IMR-90 (cell line): ENCODE data around the gene HIPK1.

Experiments used
- MAFK ChIP-seq: IDR thresholded peaks from 2 replicates; pipeline ENCODE4 v1.6.1; 2012; ENCODE audit warnings: low read depth, low read length, improper control_type of control experiment
- MAZ ChIP-seq: IDR thresholded peaks from 2 replicates; pipeline ENCODE4 v1.6.1; 2012; ENCODE audit warnings: low read depth, mild to moderate bottlenecking, low read length, improper control_type of control experiment, moderate library complexity, borderline replicate concordance
- POLR2A ChIP-seq: IDR thresholded peaks from 2 replicates; pipeline ENCODE4 v1.6.1; 2012; ENCODE audit warnings: mild to moderate bottlenecking, low read depth, low read length
- RAD21 ChIP-seq: IDR thresholded peaks from 2 replicates; pipeline ENCODE4 v1.6.1; 2012; ENCODE audit warnings: low read length, improper control_type of control experiment
- USF2 ChIP-seq: fragments of 150-350 bp; IDR thresholded peaks from 2 replicates; pipeline ENCODE4 v1.6.1; 2017; ENCODE audit warnings: mild to moderate bottlenecking, antibody characterized with exemption, low read length, low read depth
- TF ChIP-seq, protein P1 (sequence below): conservative IDR thresholded peaks from 2 replicates; pipeline ENCODE4 v1.5.1; 2012; ENCODE audit warnings: mild to moderate bottlenecking, low read depth, low read length, improper control_type of control experiment

DNA sequence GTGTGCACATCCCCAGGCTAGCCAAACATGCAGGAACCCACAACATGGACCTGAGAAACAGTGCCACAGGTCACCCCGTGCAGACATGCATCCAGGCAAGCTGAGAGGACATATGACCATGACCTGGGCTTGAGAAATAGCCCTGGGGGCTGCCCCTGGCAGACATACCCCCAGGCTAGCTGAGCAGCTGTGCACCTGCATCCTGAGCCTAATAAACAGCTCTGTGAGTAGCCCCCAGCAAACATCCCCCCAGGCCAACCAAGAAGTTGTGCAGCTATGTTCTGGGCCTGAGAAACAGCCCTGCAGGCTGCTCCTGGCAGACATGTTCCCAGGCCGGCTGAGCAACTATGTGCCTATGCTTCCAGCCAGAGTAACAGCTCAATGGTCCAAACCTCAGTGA, 64.6 kb downstream of the HIPK1 start:
- TF ChIP-seq, protein P1, sequence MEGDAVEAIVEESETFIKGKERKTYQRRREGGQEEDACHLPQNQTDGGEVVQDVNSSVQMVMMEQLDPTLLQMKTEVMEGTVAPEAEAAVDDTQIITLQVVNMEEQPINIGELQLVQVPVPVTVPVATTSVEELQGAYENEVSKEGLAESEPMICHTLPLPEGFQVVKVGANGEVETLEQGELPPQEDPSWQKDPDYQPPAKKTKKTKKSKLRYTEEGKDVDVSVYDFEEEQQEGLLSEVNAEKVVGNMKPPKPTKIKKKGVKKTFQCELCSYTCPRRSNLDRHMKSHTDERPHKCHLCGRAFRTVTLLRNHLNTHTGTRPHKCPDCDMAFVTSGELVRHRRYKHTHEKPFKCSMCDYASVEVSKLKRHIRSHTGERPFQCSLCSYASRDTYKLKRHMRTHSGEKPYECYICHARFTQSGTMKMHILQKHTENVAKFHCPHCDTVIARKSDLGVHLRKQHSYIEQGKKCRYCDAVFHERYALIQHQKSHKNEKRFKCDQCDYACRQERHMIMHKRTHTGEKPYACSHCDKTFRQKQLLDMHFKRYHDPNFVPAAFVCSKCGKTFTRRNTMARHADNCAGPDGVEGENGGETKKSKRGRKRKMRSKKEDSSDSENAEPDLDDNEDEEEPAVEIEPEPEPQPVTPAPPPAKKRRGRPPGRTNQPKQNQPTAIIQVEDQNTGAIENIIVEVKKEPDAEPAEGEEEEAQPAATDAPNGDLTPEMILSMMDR = no peak
- TF ChIP-seq RAD21 = no peak
- no peak for TF ChIP-seq POLR2A
- TF ChIP-seq USF2 = no peak
- no peak for TF ChIP-seq MAZ
- no peak for TF ChIP-seq MAFK
